GM12872 (cell line): ENCODE data around the gene INA.

ENCODE experiments used
- TF ChIP-seq, protein P1 (sequence below): IDR thresholded peaks from 3 replicates; pipeline ENCODE4 v1.5.1; 2011; ENCODE audit warnings: low read depth, mild to moderate bottlenecking, low read length, moderate library complexity; ENCODE audit not compliant: insufficient read depth

INA gene

DNA sequence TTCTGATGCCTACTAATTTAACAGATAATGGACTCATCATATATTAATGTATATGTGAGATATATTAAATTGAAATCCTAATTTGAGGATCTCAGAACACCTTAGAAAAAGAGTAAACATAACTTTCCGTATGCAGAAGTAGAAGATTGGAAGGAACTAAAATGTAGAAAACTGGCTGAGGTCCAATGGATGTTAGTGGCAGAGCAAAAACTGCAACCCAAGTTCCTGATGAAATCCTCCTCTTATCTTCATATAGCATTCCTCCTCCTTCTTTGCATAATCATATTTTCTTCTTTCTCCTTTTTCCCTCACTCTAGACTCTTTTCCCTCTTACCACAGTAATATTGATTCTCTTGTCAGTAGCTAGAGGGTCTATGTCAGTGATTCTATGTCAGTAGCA, 6.0 kb downstream of the INA start:
- TF ChIP-seq, protein P1, sequence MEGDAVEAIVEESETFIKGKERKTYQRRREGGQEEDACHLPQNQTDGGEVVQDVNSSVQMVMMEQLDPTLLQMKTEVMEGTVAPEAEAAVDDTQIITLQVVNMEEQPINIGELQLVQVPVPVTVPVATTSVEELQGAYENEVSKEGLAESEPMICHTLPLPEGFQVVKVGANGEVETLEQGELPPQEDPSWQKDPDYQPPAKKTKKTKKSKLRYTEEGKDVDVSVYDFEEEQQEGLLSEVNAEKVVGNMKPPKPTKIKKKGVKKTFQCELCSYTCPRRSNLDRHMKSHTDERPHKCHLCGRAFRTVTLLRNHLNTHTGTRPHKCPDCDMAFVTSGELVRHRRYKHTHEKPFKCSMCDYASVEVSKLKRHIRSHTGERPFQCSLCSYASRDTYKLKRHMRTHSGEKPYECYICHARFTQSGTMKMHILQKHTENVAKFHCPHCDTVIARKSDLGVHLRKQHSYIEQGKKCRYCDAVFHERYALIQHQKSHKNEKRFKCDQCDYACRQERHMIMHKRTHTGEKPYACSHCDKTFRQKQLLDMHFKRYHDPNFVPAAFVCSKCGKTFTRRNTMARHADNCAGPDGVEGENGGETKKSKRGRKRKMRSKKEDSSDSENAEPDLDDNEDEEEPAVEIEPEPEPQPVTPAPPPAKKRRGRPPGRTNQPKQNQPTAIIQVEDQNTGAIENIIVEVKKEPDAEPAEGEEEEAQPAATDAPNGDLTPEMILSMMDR = no peak

DNA sequence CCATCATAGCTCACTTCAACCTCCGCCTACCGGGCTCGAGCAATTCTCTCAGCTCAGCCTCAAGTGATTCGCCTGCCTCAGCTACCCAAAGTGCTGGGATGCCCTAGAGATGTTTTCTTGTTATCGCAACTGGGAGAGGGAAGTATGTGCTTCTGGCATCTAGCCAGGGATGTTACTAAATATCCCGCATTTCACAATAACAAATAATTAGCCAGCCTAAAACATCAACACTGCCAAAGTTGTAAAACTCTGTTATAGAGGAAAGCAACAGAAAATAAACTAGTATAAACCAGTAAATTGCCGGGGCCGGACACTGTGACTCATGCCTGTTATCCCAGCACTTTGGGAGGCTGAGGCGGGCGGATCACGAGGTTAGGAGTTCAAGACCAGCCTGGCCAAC, 7.2 kb downstream of the INA start:
- TF ChIP-seq, protein P1 = no peak

- TF ChIP-seq, protein P1 = no peak
Measured at GRCh38 chr10:103287992-103288391, 11.1 kb downstream of the INA start.

- TF ChIP-seq, protein P1 = no peak
Measured at GRCh38 chr10:103291588-103291987, 14.7 kb downstream of the INA start.

DNA sequence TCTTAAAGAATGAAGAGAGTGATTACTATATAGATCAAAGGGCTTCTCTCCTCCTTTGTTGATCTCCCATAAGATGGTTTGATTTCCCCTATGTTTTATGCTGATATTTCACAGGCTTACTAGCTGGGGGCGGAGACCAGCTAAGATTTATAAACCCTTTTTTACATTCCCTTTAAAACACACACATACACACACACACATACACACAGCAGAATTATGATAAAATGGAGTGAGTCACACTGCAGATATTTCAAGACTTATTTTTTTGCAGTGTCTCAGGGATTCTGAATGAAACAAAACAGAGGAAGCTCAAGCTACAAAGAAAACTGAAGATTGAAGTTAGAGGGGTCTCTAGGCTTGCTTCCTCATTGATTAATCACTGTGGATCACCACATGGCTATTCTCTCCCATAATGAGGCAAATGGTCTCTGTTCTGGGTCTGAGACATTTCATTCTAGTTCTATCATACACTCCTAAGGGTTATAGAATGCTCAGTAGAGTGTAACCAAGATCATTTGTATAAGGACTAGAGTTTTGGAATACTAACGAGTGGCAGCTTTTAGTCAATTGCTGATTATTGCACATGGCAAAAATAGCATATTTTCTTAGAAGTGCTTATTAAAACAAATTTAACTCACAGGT, 18.6 kb downstream of the INA start:
- TF ChIP-seq, protein P1 = no peak

DNA sequence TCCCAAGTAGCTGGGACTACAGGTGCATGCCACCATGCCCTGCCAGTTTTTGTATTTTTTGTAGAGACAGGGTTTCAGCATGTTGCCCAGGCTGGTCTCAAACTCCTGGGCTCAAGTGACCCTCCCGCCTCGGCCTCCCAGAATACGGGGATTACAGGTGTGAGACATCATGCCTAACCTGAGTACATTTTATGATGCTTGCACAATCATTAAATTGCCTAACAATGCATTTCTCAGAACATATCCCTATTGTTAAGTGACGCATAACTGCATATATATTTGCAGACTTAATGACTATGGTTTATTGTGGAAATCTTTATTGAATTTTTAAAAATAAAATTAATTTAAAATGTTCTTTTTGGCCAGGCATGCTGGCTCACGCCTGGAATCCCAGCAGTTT, 30.7 kb downstream of the INA start:
- TF ChIP-seq, protein P1 = no peak

DNA sequence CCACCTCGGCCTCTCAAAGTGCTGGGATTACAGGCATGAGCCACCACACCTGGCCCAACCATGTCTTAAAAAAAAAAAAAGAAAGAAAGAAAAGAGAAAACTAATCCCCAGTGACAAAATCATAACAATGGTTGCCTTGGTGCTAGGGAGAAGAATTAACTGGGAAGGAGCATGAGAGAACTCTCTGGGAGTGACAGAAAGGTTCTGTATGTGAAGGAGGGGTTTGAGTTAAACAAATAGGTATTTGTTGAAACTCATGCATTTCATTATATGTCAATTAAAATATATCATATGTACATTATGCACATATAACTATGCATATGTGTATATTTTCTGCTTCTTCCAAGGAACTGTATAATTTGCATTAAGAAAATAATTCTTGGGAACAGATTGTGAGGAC, 33.3 kb downstream of the INA start:
- TF ChIP-seq, protein P1 = no peak

GRCh38 chr10:103316087-103316486, 39.1 kb downstream of the INA start:
- TF ChIP-seq, protein P1 = no peak
